Epidermal melanocyte (primary cell): Measurements from ENCODE around the gene PIK3R3.
A peak's percentile ranks its signal among the peaks of the same experiment; 100 is the strongest.
"Not testable (repeated sequence)": the region's sequence is repeated elsewhere in the genome, so short reads cannot be mapped to it uniquely, and the experiment has no call there.

Source experiments
- DNase-seq: peaks from one replicate; pipeline ENCODE4 v3.0.0; 2011; ENCODE audit warnings: low spot score; ENCODE audit not compliant: insufficient read length

Gene PIK3R3

GRCh38 chr1:46068525-46068924 is 63.9 kb downstream of the PIK3R3 start:
- no peak for DNase-seq

GRCh38 chr1:46067652-46068051 is 64.8 kb downstream of the PIK3R3 start:
- no peak for DNase-seq

GRCh38 chr1:46065405-46065804 is 67.0 kb downstream of the PIK3R3 start:
- DNase-seq, result no peak

GRCh38 chr1:46064708-46065107 is 67.7 kb downstream of the PIK3R3 start:
- DNase-seq, result no peak

GRCh38 chr1:46062651-46063319 is 69.6 kb downstream of the PIK3R3 start:
- no peak for DNase-seq

- no peak for DNase-seq
These were observed 71.3 kb downstream of the PIK3R3 start for GRCh38 chr1:46061146-46061545.

GRCh38 chr1:46058936-46059335 is 73.5 kb downstream of the PIK3R3 start:
- DNase-seq, result no peak

- no peak for DNase-seq
These were observed 74.6 kb downstream of the PIK3R3 start for GRCh38 chr1:46057781-46058180.

- not testable (repeated sequence) for DNase-seq
These were observed 75.2 kb downstream of the PIK3R3 start for GRCh38 chr1:46057215-46057614.

- DNase-seq, result no peak
These were observed 76.1 kb downstream of the PIK3R3 start for GRCh38 chr1:46056325-46056724.

GRCh38 chr1:46053734-46054133 is 78.7 kb downstream of the PIK3R3 start:
- DNase-seq, result no peak

GRCh38 chr1:46044116-46044515 is 88.3 kb downstream of the PIK3R3 start:
- no peak for DNase-seq

GRCh38 chr1:46043458-46044017 is 88.9 kb downstream of the PIK3R3 start:
- no peak for DNase-seq

GRCh38 chr1:46041974-46042373 is 90.5 kb downstream of the PIK3R3 start:
- no peak for DNase-seq

- no peak for DNase-seq
These were observed 90.9 kb downstream of the PIK3R3 start for GRCh38 chr1:46041551-46041950.

- no peak for DNase-seq
These were observed 92.8 kb downstream of the PIK3R3 start for GRCh38 chr1:46039571-46040052.

- peak; percentile 78 for DNase-seq
These were observed 95.3 kb downstream of the PIK3R3 start for GRCh38 chr1:46036894-46037839.

GRCh38 chr1:46034601-46035516 is 97.6 kb downstream of the PIK3R3 start:
- no peak for DNase-seq

- DNase-seq, result no peak
These were observed 101.4 kb downstream of the PIK3R3 start for GRCh38 chr1:46030876-46031660.
